Measurements from ENCODE around the gene ETV6. TPM values are rescaled to one million over a fixed set of nuclear protein-coding genes. Genes with fewer than 3 reads are reported as not detected.

ETV6 gene
- total RNA-seq, 1 experiment from 2014 or later = 89.1 TPM

- H3K36me3 Mint-ChIP-seq (ENCODE audit: insufficient read depth, unreplicated experiment) = peaks cover 53% of the 10 kb centered on the region
Observed at GRCh38 chr12:11654802-11655201, 5.3 kb downstream of the ETV6 start.

DNA sequence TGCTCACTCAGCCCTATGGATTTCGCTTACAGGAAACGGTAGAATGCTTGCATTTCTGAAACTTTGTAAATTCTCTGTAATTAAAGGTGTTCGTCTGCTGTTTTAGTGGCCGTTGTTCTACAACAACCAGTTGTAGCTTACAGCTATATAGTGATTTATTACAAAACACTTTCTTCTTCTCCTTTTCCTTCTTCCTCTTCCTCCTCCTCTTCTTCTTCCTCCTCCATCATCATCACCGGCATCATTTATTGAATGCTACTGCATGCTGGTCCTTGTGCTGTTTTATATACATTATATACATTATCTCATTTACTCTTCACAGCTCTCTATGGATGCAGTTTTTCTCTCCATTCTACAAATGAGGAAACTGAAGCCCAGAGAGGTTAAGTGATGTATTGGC is 6.4 kb downstream of the ETV6 start:
- Mint-ChIP-seq H3K4me3 (ENCODE audit: low read depth, unreplicated experiment) (no peak overlapping the region), H3K9me3 (ENCODE audit: low read depth, unreplicated experiment) (no peaks in the 10 kb centered on the region), H3K27ac (ENCODE audit: unreplicated experiment) (no peak overlapping the region), H3K27me3 (ENCODE audit: unreplicated experiment) (no peaks in the 10 kb centered on the region), H3K36me3 (ENCODE audit: insufficient read depth, unreplicated experiment) (peaks cover 43% of the 10 kb centered on the region), H3K4me1 (ENCODE audit: low read depth, unreplicated experiment) (peaks cover 72% of the 10 kb centered on the region)
- CTCF ChIA-PET = interaction anchor here (0.6 kb wide), 1 partner anchor 89 kb away, joined by 3 read pairs; no protein-coding TSS in a partner anchor
- no peak for DNase-seq
- intact Hi-C loops (cut with micrococcal nuclease; ENCODE audit: unreplicated experiment) = no loop called here
- BruUV-seq (replicated peaks) = no TSS peak
- TF ChIP-seq, protein P1, sequence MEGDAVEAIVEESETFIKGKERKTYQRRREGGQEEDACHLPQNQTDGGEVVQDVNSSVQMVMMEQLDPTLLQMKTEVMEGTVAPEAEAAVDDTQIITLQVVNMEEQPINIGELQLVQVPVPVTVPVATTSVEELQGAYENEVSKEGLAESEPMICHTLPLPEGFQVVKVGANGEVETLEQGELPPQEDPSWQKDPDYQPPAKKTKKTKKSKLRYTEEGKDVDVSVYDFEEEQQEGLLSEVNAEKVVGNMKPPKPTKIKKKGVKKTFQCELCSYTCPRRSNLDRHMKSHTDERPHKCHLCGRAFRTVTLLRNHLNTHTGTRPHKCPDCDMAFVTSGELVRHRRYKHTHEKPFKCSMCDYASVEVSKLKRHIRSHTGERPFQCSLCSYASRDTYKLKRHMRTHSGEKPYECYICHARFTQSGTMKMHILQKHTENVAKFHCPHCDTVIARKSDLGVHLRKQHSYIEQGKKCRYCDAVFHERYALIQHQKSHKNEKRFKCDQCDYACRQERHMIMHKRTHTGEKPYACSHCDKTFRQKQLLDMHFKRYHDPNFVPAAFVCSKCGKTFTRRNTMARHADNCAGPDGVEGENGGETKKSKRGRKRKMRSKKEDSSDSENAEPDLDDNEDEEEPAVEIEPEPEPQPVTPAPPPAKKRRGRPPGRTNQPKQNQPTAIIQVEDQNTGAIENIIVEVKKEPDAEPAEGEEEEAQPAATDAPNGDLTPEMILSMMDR (IDR thresholded peaks at IDR 0.05; ENCODE audit: unreplicated experiment) = no peak

More at GRCh38 chr12:11654802-11655201, 5.3 kb downstream of the ETV6 start:
- no peak overlapping the region for H3K4me3 Mint-ChIP-seq (ENCODE audit: low read depth, unreplicated experiment)
- no TSS peak for BruUV-seq (replicated peaks)
- no peak for DNase-seq
- TF ChIP-seq, protein P1 (IDR thresholded peaks at IDR 0.05; ENCODE audit: unreplicated experiment) = no peak
- H3K4me1 Mint-ChIP-seq (ENCODE audit: low read depth, unreplicated experiment) = peaks cover 64% of the 10 kb centered on the region
- no peaks in the 10 kb centered on the region for H3K9me3 Mint-ChIP-seq (ENCODE audit: low read depth, unreplicated experiment)
- CTCF ChIA-PET = no interaction called here
- H3K27ac Mint-ChIP-seq (ENCODE audit: unreplicated experiment) = no peak overlapping the region
- H3K27me3 Mint-ChIP-seq (ENCODE audit: unreplicated experiment) = no peaks in the 10 kb centered on the region
- intact Hi-C loops (cut with micrococcal nuclease; ENCODE audit: unreplicated experiment) = loop anchor here (5.0 kb wide), 3 partner anchors 52 to 222 kb away; no protein-coding TSS in a partner anchor

DNA sequence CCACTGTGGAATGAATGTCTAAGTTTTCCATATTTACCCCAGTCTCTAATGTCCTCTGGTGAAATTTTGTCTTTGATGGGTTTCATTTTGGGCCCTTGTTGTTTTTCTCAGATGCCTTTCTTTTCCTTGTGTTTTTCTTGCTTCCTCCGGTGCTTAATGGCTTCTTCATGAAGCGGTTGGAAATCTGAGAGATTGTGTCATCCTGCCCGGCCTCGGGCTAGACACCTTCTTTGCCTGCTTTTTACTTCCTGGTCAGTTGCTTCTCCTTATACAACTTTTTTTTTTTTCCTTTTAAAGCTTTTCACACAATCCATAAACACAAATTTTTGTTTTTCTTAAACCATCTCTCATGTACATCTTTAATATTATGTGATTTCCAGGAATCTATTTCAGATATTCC is 7.1 kb downstream of the ETV6 start:
- peaks cover 77% of the 10 kb centered on the region for H3K4me1 Mint-ChIP-seq (ENCODE audit: low read depth, unreplicated experiment)
- no TSS peak for BruUV-seq (replicated peaks)
- peak overlapping the region; percentile 40 for H3K27ac Mint-ChIP-seq (ENCODE audit: unreplicated experiment)
- H3K36me3 Mint-ChIP-seq (ENCODE audit: insufficient read depth, unreplicated experiment) = peaks cover 39% of the 10 kb centered on the region
- CTCF ChIA-PET = interaction anchor here (0.6 kb wide), 1 partner anchor 90 kb away, joined by 3 read pairs; no protein-coding TSS in a partner anchor
- H3K27me3 Mint-ChIP-seq (ENCODE audit: unreplicated experiment) = no peaks in the 10 kb centered on the region
- TF ChIP-seq, protein P1 (IDR thresholded peaks at IDR 0.05; ENCODE audit: unreplicated experiment) = no peak
- H3K9me3 Mint-ChIP-seq (ENCODE audit: low read depth, unreplicated experiment) = no peaks in the 10 kb centered on the region
- DNase-seq = no peak
- intact Hi-C loops (cut with micrococcal nuclease; ENCODE audit: unreplicated experiment) = no loop called here
- H3K4me3 Mint-ChIP-seq (ENCODE audit: low read depth, unreplicated experiment) = no peak overlapping the region

DNA sequence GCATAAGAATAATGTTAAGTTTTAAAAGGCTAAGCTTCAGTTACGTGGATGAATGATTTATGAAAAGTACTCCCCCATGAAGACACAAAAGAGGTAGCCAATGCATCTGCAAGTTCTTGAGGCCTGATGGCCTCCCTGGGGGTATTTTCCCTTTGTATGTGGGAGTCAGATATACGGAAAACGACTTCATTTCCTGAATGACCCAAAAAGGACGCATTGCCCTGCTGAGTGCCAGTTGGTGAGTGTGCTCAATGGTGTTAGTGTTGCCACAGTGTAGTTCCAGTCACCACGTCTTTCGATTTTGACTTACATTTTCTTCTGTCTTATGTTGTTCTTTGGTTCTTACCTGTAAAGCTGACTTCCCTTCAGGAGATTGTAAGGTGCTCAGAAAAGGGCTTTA is 8.0 kb downstream of the ETV6 start:
- Mint-ChIP-seq H3K36me3 (ENCODE audit: insufficient read depth, unreplicated experiment) (peaks cover 35% of the 10 kb centered on the region), H3K4me1 (ENCODE audit: low read depth, unreplicated experiment) (peaks cover 84% of the 10 kb centered on the region), H3K27me3 (ENCODE audit: unreplicated experiment) (no peaks in the 10 kb centered on the region), H3K9me3 (ENCODE audit: low read depth, unreplicated experiment) (no peaks in the 10 kb centered on the region), H3K27ac (ENCODE audit: unreplicated experiment) (no peak overlapping the region), H3K4me3 (ENCODE audit: low read depth, unreplicated experiment) (no peak overlapping the region)
- intact Hi-C loops (cut with micrococcal nuclease; ENCODE audit: unreplicated experiment) = no loop called here
- TF ChIP-seq, protein P1 (IDR thresholded peaks at IDR 0.05; ENCODE audit: unreplicated experiment) = no peak
- DNase-seq = no peak
- no TSS peak for BruUV-seq (replicated peaks)
- CTCF ChIA-PET = no interaction called here

Data from Calu3 (cell line).